H9 (cell line): ENCODE results near the gene C11orf91. TPM values are rescaled to one million over a fixed set of nuclear protein-coding genes. Genes with fewer than 3 reads are reported as not detected.

Source experiments
- DNase-seq: peaks from one replicate; pipeline ENCODE4 v3.0.0-alpha.2; 2017
- H2AFZ ChIP-seq: one replicate; pipeline ENCODE4 v1.6.1; 2013; ENCODE audit warnings: mild to moderate bottlenecking, low read length, control low read depth, moderate library complexity
- H2AK5ac ChIP-seq: 2 replicates; pipeline ENCODE4 v1.6.1; 2013; ENCODE audit warnings: low read length, control low read depth, mixed read lengths; ENCODE audit not compliant: insufficient read length
- H2BK120ac ChIP-seq: one replicate; pipeline ENCODE4 v1.6.1; 2013; ENCODE audit warnings: low read depth, mild to moderate bottlenecking, low read length, control low read depth, inconsistent platforms; ENCODE audit not compliant: poor library complexity, severe bottlenecking
- H2BK12ac ChIP-seq: 2 replicates; pipeline ENCODE4 v1.6.1; 2013; ENCODE audit warnings: low read length, control low read depth, mixed read lengths, low read depth; ENCODE audit not compliant: insufficient read length
- H2BK15ac ChIP-seq: 2 replicates; pipeline ENCODE4 v1.6.1; 2013; ENCODE audit warnings: low read depth, low read length, control low read depth
- H2BK20ac ChIP-seq: one replicate; pipeline ENCODE4 v1.6.1; 2013; ENCODE audit warnings: low read depth, mild to moderate bottlenecking, low read length, control low read depth, inconsistent platforms; ENCODE audit not compliant: poor library complexity, severe bottlenecking
- H2BK5ac ChIP-seq: 2 replicates; pipeline ENCODE4 v1.6.1; 2013; ENCODE audit warnings: low read length, control low read depth, mixed read lengths; ENCODE audit not compliant: insufficient read length
- H3K14ac ChIP-seq: 2 replicates; pipeline ENCODE4 v1.6.1; 2013; ENCODE audit warnings: low read length, control low read depth; ENCODE audit not compliant: insufficient read depth
- H3K18ac ChIP-seq: 2 replicates; pipeline ENCODE4 v1.6.1; 2013; ENCODE audit warnings: low read depth, mild to moderate bottlenecking, mixed read lengths, low read length, control low read depth; ENCODE audit not compliant: insufficient read length
- H3K23ac ChIP-seq: 2 replicates; pipeline ENCODE4 v1.6.1; 2013; ENCODE audit warnings: low read length, control low read depth, mixed read lengths, low read depth; ENCODE audit not compliant: insufficient read length
- H3K23me2 ChIP-seq: 2 replicates; pipeline ENCODE4 v1.6.1; 2013; ENCODE audit warnings: low read depth, mild to moderate bottlenecking, mixed read lengths, low read length, control low read depth; ENCODE audit not compliant: insufficient read length, poor library complexity, severe bottlenecking
- H3K27ac ChIP-seq: 2 replicates; pipeline ENCODE4 v1.5.1; 2013; ENCODE audit warnings: low read length, control low read depth, mixed read lengths, low read depth; ENCODE audit not compliant: insufficient read length
- H3K27me3 ChIP-seq: 2 replicates; pipeline ENCODE4 v1.6.1; 2013; ENCODE audit warnings: low read length, control low read depth, inconsistent platforms; ENCODE audit not compliant: insufficient read depth
- H3K4ac ChIP-seq: 2 replicates; pipeline ENCODE4 v1.6.1; 2013; ENCODE audit warnings: low read depth, mild to moderate bottlenecking, control low read depth, inconsistent platforms, low read length, moderate library complexity
- H3K4me1 ChIP-seq: 2 replicates; pipeline ENCODE4 v1.6.1; 2013; ENCODE audit warnings: low read length, control low read depth, inconsistent platforms; ENCODE audit not compliant: insufficient read depth
- H3K4me2 ChIP-seq: 2 replicates; pipeline ENCODE4 v1.6.1; 2013; ENCODE audit warnings: low read length, control low read depth, mixed read lengths; ENCODE audit not compliant: insufficient read length, insufficient read depth
- H3K56ac ChIP-seq: 2 replicates; pipeline ENCODE4 v1.6.1; 2013; ENCODE audit warnings: low read depth, mild to moderate bottlenecking, mixed read lengths, low read length, control low read depth; ENCODE audit not compliant: insufficient read length
- H3K79me1 ChIP-seq: 2 replicates; pipeline ENCODE4 v1.6.1; 2013; ENCODE audit warnings: low read depth, mild to moderate bottlenecking, moderate library complexity, low read length, control low read depth, inconsistent platforms; ENCODE audit not compliant: insufficient read depth, poor library complexity, severe bottlenecking
- H3K79me2 ChIP-seq: 2 replicates; pipeline ENCODE4 v1.6.1; 2013; ENCODE audit warnings: low read length, control low read depth, inconsistent platforms; ENCODE audit not compliant: insufficient read depth
- H3K9ac ChIP-seq: 2 replicates; pipeline ENCODE4 v1.6.1; 2013; ENCODE audit warnings: low read length, control low read depth, mixed read lengths; ENCODE audit not compliant: insufficient read length; ENCODE audit errors: extremely low read depth
- H3K9me3 ChIP-seq: one replicate; pipeline ENCODE4 v1.6.1; 2013; ENCODE audit warnings: low read depth, low read length, inconsistent platforms; ENCODE audit not compliant: control insufficient read depth
- H3T11ph ChIP-seq: one replicate; pipeline ENCODE4 v1.6.1; 2013; ENCODE audit warnings: mild to moderate bottlenecking, low read length, control low read depth, inconsistent platforms
- H4K20me1 ChIP-seq: one replicate; pipeline ENCODE4 v1.6.1; 2013; ENCODE audit not compliant: control insufficient read depth, insufficient read length, insufficient read depth
- H4K5ac ChIP-seq: 2 replicates; pipeline ENCODE4 v1.6.1; 2013; ENCODE audit warnings: low read depth, mild to moderate bottlenecking, mixed read lengths, low read length, control low read depth; ENCODE audit not compliant: insufficient read length
- H4K8ac ChIP-seq: replicated peaks from 2 replicates; pipeline ENCODE4 v1.6.1; 2013; ENCODE audit warnings: low read length, control low read depth, mixed read lengths, low read depth; ENCODE audit not compliant: insufficient read length
- H4K91ac ChIP-seq: 2 replicates; pipeline ENCODE4 v1.6.1; 2013; ENCODE audit warnings: low read depth, mild to moderate bottlenecking, moderate library complexity, mixed read lengths, low read length, control low read depth; ENCODE audit not compliant: insufficient read length
- H3K27ac Mint-ChIP-seq, 3 experiments: 2 replicates in 2 of 3; 3 replicates in 1 of 3; pipeline ENCODE4 v1.8.0; 2020 to 2021; ENCODE audit warnings: mixed read lengths in 3 of 3, mild to moderate bottlenecking in 1 of 3, moderate library complexity in 1 of 3
- H3K27me3 Mint-ChIP-seq: 2 replicates; pipeline ENCODE4 v1.8.0; 2021; ENCODE audit warnings: low read depth, mild to moderate bottlenecking, moderate library complexity, mixed read lengths
- H3K36me3 Mint-ChIP-seq, 3 experiments: 2 replicates in 2 of 3; 3 replicates in 1 of 3; pipeline ENCODE4 v1.8.0; 2020 to 2021; ENCODE audit warnings: low read depth in 3 of 3, mixed read lengths in 3 of 3; ENCODE audit not compliant: insufficient read depth in 1 of 3
- H3K4me1 Mint-ChIP-seq, 2 experiments: 2 replicates each; pipeline ENCODE4 v1.8.0; 2020; ENCODE audit warnings: mixed read lengths in 2 of 2
- H3K4me3 Mint-ChIP-seq, 2 experiments: 2 replicates in 1 of 2; 3 replicates in 1 of 2; pipeline ENCODE4 v1.8.0; 2020 to 2021; ENCODE audit warnings: mild to moderate bottlenecking in 2 of 2, mixed read lengths in 2 of 2, moderate library complexity in 1 of 2
- H3K9me3 Mint-ChIP-seq, 2 experiments: 2 replicates in 1 of 2; 3 replicates in 1 of 2; pipeline ENCODE4 v1.8.0; 2020; ENCODE audit warnings: mild to moderate bottlenecking in 2 of 2, mixed read lengths in 2 of 2, moderate library complexity in 1 of 2
- CTCF ChIP-seq: fragments of 200-600 bp; sonication (generic); conservative IDR thresholded peaks from 3 replicates; pipeline ENCODE4 v1.8.0; 2021; ENCODE audit warnings: antibody characterized with exemption, mild to moderate bottlenecking
- WGBS: extraction: QIAGEN DNeasy Blood & Tissue Kit; methylation state at CpG from one replicate; pipeline ENCODE4 v1.1.7; 2013; ENCODE audit warnings: missing lambda C conversion rate, low lambda C conversion rate, mixed read lengths; ENCODE audit not compliant: insufficient read length; ENCODE audit errors: extremely low coverage; 5-methylcytosine and 5-hydroxymethylcytosine counted together
- total RNA-seq: library from RNA; stranded (reverse); gene quantifications from 2 replicates; pipeline ENCODE4 v1.2.1, GENCODE V29; 2021

Gene C11orf91
- total RNA-seq, 1 experiment from 2014 or later, result not detected

GRCh38 chr11:33689501-33689900 lies 11.1 kb downstream of the C11orf91 start:
- Histone ChIP-seq H3K79me1 (no peaks in the 10 kb centered on the region), H3K79me2 (no peaks in the 10 kb centered on the region), H3K4me1 (peaks cover 8% of the 10 kb centered on the region; the same call in 1 of the 2 replicates), H3K27ac (no peak overlapping the region), H2BK120ac (no peak overlapping the region), H3K9ac (no peak overlapping the region), H3K14ac (no peak overlapping the region), H3K4me2 (no peak overlapping the region), H3K18ac (no peak overlapping the region), H4K8ac (no peak overlapping the region), H2BK20ac (no peak overlapping the region), H3T11ph (no peak overlapping the region), H4K20me1 (no peaks in the 10 kb centered on the region), H3K27me3 (no peaks in the 10 kb centered on the region), H2BK5ac (no peak overlapping the region), H3K4ac (no peak overlapping the region), H2AFZ (no peak overlapping the region), H4K91ac (no peak overlapping the region), H2BK12ac (no peak overlapping the region), H2AK5ac (no peak overlapping the region), H3K23ac (no peak overlapping the region), H3K9me3 (no peaks in the 10 kb centered on the region), H4K5ac (no peak overlapping the region), H3K56ac (no peak overlapping the region), H2BK15ac (no peak overlapping the region), H3K23me2 (no peaks in the 10 kb centered on the region)
- no peak for DNase-seq
- H3K27ac Mint-ChIP-seq, result no peak overlapping the region
- TF ChIP-seq CTCF, result no peak
- H3K27me3 Mint-ChIP-seq, result no peaks in the 10 kb centered on the region
- H3K36me3 Mint-ChIP-seq, result no peaks in the 10 kb centered on the region
- no peak overlapping the region for H3K4me3 Mint-ChIP-seq
- no CpG with 5 or more reads among the region's 8 CpGs for WGBS
- H3K9me3 Mint-ChIP-seq, result no peaks in the 10 kb centered on the region
- peaks cover 30 to 37% of the 10 kb centered on the region in 2 experiments for H3K4me1 Mint-ChIP-seq
